GM18520 (cell line): Measurements from ENCODE around the gene C16orf89.

Source experiments
- ATAC-seq: cut with Tn5 transposase; IDR thresholded peaks from one replicate; pipeline ENCODE4 v1.9.1; 2021; ENCODE audit not compliant: unreplicated experiment

Gene C16orf89

DNA sequence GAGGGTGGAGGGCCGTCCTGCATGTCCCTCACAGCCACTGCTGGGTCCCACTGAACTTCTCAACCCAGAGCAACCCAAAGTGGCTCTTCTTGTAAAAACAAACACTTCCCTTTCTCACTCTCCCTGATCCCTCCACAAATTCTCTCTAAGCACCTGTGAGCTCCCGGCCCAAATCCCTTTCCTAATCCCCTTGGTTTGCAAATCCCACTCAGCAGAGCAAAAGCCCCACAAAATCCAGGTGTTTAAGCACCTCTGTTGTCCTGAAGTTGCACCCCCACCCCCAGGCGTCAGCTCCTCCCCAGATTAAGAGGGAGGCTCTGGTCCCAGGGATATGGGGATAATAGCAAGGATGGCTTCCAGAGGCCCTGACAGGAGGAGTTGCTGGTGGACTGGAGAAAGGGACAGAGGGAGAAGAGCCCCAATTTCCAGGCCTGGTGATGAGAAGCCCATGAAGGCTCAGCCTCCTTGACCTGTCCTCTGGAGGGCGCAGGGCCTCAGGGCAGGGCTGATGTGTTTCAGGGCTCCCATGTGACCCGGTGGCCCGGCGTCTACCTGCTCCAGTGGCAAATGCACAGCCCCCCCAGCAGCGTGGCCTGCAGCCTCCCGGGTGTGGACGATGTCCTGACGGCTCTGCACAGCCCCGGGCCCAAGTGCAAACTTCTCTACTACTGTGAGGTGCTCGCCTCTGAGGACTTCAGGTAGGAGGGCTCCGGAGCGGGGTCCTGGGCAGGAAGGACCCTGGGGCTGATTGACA is 55.0 kb downstream of the C16orf89 start:
- ATAC-seq: no peak

DNA sequence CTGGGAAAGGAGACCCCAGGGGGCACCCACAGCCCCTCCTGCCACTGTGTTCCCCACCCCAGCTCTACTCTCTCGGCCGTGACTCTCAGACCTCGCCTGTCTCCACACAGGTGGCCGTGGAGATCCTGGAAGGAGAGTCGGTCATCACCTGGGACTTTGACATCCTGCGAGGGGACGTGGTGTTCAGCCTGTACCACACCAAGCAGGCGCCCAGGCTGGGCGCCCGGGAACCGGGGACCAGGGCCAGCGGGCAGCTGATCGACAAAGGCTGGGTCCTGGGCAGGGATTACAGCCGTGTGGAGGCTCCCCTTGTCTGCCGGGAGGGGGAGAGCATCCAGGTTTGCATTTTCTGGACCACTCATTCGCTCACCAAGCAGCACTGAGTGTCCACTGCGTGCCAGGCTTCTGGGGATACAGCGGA is 57.4 kb downstream of the C16orf89 start:
- no peak for ATAC-seq

GRCh38 chr16:5007256-5007655 is 58.5 kb downstream of the C16orf89 start:
- no peak for ATAC-seq

DNA sequence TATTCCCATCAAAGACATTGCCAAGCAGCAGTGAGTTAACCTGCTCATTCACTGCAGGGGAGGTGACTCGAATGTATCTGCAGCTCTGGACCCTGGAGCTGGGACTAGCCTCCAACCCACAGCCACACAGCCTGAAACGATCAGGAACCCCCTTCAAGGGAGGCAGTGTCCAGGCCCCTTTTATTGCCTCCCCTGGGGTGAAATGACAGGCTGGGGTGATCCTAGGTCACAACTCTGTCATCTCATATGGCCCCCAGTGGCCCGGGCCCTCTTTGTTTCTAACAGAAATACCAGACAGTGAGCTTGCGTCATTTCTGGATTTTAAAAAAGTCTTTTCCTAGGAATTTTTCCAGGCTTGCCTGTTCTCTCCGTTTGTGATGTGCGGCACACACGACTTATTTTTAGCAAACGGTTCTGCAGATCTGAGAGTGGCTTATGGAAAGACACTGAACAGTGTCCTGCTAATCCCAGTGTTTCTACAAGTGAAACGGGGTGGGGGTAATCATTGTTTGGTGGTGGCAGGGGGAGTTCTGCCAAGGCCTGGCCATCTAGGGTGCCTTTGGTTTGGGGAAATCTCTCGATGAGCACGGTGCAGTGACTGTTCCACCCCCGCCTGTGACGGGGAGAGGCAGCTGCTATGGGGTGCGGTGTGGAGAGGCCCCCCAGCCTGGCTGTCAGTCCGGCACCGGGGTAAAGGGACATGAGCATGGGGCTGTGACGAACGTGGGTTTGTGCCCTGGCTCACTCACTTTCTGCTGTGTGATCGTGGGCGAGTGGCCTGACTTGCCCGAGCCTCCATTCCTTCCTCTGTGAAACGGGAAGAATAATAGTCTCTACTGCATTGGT is 59.2 kb downstream of the C16orf89 start:
- ATAC-seq: no peak

- ATAC-seq: no peak
Observed at GRCh38 chr16:5005916-5006315, 59.8 kb downstream of the C16orf89 start.

DNA sequence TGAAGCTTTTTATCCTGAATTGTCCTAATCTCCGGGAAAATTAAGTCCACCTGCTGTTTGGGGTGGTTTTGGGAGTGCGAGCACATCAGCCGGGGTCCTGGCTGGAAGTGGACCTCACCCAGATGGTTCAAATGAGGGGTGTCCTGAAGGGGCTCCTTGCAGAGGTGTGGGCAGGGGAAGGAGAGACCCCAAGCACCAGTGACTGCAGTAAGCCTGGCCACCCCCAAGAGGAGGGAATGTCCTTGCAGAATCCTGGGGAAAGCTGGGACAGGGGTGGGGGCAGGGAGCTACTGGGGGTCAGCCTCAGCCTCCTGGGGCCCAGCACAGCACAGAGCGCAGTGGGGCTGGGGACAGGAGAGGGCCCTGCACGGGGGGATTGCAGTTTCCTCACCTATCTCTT is 61.4 kb downstream of the C16orf89 start:
- ATAC-seq: no peak

- ATAC-seq: no peak
Observed at GRCh38 chr16:5003828-5004227, 61.9 kb downstream of the C16orf89 start.

DNA sequence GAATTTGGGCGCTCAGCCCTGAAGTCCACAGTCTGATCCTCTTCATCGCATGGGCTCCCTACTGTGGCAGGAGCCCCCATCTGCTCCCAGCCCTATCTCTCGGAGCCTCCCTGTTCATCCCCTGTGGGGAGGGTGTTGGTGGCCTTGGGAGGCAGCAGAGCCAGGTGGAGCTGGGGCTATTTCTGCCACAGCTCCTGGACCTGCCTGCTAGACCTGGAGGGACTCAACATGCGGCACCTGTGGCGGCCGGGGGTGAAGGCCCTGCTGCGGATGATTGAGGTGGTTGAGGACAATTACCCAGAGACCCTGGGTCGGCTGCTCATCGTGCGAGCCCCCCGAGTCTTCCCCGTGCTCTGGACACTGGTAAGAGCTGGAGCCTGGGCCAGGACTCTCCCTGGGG is 62.5 kb downstream of the C16orf89 start:
- ATAC-seq: no peak

DNA sequence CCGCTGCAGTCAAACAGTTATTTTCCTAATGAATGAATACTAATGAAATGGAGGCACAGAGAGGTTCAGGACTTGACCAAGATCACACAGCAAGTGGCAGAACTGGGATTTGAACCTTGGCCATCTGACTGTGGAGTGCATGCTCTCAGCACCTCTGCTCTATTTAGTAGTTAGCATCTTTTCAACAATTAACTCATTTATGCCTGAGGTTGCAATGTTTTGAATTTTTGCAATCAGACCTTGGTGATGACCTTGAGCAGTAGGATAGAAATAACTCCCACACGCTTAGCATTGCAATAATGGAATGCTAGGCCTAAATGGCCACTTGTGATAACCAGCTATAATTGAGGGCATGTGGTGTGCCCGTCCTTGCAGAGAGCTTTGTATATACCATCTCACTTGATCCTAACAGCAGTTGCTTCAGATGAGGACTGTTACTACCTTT is 63.0 kb downstream of the C16orf89 start:
- no peak for ATAC-seq

DNA sequence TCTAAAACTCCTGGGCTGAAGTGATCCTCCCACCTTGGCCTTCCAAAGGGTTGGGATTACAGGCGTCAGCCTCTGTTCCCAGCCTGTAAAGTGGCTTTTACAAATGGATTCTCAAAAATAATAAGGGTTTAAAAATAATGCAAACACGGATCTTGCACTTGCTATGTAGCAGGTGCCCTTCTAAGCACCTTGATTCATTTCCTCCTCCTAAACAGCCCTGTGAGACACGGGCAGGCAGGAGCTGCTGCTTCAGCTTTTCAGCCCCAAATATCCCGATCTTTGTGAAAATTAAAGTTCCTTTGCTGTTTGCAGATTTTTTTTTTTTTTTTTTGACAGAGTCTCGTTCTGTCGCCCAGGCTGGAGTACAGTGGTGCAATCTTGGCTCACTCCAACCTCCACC is 63.8 kb downstream of the C16orf89 start:
- no peak for ATAC-seq

GRCh38 chr16:5001571-5001970 is 64.2 kb downstream of the C16orf89 start:
- no peak for ATAC-seq

- ATAC-seq: no peak
Observed at GRCh38 chr16:5000573-5001001, 65.2 kb downstream of the C16orf89 start.

DNA sequence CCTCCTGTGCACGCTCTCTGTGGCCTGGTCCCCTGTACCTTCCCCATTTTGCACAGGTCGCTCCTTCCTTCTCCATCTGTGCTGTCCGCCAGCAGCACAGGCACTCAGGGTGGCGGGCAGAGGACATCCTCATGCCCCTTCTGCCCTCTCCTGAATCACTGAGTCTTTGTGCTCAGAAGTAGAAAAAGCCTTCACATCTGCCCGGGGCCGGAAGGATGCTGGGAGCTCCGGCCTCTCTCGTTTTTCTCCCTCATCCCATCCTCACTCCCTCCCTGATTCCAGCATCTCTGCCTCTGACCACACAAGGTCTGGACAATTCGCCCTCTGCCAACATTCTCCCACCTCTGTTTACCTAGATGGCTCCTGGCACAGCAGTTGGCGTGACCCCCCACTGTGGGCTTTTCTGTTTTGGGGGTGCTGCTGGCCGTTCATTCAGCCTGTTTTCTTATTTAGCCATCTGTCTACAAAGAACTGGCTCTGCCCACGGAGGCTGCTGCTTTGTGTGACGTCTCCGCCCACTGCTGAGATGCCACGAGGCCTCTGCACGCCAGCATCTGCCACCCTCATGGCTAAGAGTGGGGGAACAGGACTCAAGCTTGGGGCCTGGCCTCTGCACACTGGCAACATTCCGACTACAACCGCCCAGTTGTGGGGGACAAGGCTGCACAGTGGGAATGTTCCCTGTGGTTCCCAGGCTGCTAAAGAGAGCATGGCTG is 70.9 kb downstream of the C16orf89 start:
- no peak for ATAC-seq
